Fibroblast of skin of right quadriceps (primary cell): ENCODE measurements around the gene ISM1.

Experiments used
- DNase-seq: peaks from one replicate; pipeline ENCODE4 v3.0.0-alpha.2; 2013

The ISM1 gene

GRCh38 chr20:13284830-13285229 lies 63.8 kb downstream of the ISM1 start:
- DNase-seq = no peak

- DNase-seq = no peak
Measured at GRCh38 chr20:13285408-13285807, 64.3 kb downstream of the ISM1 start.

DNA sequence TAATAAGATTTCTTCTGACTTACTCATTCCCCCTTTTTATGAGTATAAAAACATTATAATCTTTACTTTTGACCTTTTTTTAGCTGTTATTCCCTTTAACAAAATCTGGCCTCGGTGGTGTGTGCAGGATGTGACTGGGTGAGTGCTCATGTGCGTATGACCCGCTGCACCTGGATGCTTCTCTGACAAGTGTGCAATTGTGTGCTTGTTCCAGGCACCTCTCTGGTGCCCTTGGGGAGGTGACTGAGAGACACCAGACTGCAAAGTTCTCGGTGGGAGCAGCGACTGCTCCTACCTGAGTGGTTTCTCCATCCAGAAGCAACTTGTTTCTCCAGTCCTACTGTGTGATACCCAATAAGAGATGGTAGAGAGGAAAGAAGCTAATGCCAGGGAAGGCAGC lies 65.0 kb downstream of the ISM1 start:
- DNase-seq = no peak

GRCh38 chr20:13286607-13287006 lies 65.5 kb downstream of the ISM1 start:
- DNase-seq = no peak

- DNase-seq = no peak
Measured at GRCh38 chr20:13288357-13288756, 67.3 kb downstream of the ISM1 start.

DNA sequence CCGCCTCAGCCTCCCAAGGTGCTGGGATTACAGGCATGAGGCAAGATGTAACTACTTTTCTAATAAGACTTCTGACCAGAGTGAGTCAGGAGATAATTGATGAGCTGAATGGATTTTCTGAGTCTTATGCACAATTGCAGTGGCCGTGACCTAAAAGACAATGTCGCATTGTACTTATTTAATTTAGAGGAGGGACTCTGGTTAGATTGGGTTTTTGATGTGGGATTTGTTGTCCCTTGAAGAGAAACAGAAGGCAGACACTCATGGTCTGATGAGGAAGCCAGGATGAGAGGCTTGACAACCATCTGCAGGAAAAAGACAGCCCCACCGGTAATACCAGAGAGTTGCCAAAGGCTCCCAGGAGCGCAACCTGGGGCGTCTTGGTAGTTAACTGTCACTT lies 68.0 kb downstream of the ISM1 start:
- no peak for DNase-seq

DNA sequence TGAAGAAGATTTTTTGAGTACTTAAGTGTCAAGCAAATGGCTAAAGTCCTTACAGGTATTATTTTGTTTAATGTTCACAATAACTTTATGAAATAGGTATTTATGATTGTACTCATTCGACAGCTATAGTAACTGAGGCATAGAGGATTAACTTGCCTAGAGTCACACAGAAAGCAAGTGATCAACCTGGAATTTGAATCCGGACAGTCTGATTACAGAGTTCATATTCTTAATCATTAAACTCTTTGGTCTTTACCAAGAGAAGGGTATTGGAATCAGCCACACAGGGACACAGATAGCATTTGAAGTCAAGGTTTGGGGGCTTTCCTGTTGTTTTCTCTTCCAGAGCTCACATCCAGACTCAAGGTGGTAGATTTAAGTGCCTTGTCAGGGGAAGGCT lies 69.7 kb downstream of the ISM1 start:
- no peak for DNase-seq

- DNase-seq = no peak
Measured at GRCh38 chr20:13291157-13291556, 70.1 kb downstream of the ISM1 start.

DNA sequence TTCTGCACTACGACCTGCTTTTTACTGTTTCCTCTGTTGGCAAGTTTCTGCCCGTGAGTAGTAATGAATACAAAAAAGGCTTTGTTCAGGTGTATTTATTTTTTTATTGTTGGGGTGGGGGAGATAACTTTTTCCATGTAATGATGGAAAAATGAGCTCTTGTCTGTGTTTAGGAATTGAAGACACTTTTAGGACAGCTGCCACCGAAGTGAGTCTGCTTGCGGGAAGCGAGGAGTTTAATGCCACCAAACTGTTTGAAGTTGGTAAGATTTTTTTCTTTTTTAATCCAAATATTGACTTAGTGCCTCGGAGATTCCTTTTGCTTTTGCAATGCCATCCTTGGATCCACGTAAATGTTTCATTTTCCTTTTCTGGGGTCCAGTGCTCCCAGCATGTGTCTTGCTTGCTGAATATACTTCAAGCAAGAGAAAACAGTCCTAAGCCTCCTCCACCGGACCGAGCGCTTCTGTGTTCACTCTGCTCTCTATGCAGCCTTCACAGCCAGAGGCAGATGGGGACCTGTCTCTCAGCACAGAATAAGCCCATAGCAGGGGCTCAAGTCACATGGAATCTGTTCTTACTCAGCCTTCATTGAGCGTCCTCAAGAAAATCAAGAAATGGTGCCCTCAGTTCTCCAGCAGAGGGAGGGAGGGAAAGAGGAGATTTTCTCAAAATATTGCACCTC lies 71.3 kb downstream of the ISM1 start:
- DNase-seq = no peak

- DNase-seq = no peak
Measured at GRCh38 chr20:13294522-13294921, 73.4 kb downstream of the ISM1 start.

GRCh38 chr20:13295637-13296036 lies 74.6 kb downstream of the ISM1 start:
- DNase-seq = no peak

- DNase-seq = no peak
Measured at GRCh38 chr20:13296070-13296469, 75.0 kb downstream of the ISM1 start.

GRCh38 chr20:13297147-13297899 lies 76.2 kb downstream of the ISM1 start:
- no peak for DNase-seq

DNA sequence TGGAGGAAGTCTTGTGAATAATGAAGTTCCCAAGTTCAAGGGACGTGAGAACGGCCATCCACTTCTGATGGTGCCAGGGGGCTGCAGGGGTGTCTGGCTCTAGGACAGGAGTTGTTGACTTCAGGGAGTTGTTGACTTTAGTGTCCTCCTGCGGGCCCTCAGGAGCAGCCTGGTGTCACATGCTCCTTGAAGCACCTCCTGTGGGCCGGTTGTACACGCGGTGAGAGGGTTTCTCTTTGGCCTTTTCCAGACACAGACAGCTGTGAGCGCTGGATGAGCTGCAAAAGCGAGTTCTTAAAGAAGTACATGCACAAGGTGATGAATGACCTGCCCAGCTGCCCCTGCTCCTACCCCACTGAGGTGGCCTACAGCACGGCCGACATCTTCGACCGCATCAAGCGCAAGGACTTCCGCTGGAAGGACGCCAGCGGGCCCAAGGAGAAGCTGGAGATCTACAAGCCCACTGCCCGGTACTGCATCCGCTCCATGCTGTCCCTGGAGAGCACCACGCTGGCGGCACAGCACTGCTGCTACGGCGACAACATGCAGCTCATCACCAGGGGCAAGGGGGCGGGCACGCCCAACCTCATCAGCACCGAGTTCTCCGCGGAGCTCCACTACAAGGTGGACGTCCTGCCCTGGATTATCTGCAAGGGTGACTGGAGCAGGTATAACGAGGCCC lies 77.8 kb downstream of the ISM1 start:
- DNase-seq = no peak

DNA sequence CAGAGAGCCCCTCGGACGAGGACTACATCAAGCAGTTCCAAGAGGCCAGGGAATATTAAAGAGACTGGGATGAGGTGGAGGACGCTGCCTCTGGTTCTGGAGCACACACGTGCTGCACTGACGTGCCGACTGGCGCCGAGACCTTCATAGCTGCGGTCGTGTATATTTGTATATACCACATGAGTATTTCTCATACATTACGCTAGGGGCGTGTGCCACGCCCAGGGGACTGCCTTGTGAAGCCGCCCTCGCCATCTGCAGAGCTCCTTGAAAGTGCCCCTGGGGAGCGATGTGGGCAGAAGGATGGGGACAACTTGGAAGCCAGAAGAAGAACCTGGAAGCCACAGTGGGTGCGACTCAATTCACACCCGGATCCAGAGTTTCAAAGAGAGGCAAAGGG lies 78.3 kb downstream of the ISM1 start:
- DNase-seq = no peak

- no peak for DNase-seq
Measured at GRCh38 chr20:13301596-13301995, 80.5 kb downstream of the ISM1 start.

GRCh38 chr20:13302647-13303450 lies 81.8 kb downstream of the ISM1 start:
- peak; percentile 21 for DNase-seq

DNA sequence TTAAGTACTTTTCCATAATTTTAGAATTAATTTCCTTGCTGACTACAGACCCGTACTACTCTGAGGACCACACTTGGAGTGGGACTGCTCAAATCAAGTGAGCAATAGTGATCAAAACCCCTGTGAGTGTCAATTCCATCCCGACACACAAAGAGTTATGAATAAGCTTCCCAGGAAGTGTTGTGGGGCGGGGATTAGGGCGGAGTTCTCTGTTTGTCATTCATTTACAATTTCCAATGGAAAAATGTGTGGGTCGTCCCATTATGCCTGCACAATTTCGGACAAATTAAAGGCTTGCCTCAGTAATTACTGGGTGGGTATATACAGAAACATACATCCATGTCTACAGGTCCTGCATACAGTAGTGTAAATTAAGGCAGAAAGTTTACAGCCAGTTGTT lies 84.2 kb downstream of the ISM1 start:
- no peak for DNase-seq

DNA sequence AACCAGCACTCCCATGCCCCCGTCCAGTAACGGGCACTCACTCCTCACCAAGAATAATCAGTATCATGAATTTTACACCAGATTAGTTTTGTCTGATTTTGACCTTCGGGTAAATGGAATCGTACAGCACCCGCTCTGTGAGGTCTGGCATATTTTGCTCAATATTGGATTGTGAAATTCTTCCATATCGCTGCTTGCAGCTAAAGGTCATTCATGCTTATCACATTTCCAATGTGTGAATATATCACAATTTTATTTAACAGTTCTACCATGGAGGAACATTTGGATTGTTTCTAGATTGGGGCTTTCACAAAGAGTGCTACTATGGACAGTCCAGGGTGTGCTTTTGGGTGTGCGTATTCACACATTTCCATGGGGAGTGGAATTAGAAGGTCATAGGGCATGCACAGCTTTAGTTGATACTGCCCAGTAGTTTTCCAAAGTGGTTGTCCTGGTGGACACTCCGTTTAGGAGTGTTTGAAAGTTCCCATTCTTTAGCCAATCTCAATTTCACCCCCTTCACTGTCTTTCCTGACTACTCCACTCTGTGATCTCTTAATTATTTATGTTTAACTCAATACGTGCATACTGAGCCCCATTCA lies 86.6 kb downstream of the ISM1 start:
- DNase-seq = no peak

DNA sequence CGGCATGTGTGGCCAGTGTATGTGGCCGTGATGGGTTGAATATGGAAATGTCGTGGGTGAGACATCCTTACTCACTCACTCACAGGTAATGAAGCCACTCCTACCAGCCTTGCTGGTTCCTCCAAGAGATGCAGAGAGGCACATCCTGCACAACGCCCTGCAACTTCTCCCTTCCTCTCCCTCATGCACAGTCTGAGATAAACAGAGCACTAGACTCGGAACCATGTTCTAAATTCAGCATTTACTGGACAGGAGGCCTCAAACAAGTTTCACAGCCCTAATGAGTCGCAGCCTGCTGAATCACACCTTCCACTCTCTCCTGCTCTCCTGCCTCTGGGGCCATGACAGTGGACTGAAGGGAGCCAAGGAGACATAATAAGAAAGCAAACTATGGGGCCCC lies 91.2 kb downstream of the ISM1 start:
- no peak for DNase-seq

DNA sequence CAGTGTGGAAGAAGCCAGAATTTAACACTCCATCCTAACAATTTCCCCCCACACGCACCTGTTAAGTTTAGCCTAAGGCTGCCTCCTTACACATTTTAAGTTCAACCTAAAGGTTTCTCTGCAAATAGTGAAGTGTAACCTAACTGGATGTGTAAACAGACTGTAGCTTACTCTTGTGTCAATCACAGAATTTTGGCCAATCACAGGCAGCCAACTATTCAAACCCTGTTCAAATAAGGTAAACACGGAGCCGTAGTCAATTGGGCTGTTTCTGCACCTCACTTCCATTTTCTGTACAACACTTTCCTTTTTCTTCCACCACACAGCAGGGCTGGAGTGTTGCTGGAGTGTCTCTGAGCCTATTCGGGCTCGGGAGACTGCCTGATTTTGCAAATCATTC lies 92.1 kb downstream of the ISM1 start:
- DNase-seq = no peak

DNA sequence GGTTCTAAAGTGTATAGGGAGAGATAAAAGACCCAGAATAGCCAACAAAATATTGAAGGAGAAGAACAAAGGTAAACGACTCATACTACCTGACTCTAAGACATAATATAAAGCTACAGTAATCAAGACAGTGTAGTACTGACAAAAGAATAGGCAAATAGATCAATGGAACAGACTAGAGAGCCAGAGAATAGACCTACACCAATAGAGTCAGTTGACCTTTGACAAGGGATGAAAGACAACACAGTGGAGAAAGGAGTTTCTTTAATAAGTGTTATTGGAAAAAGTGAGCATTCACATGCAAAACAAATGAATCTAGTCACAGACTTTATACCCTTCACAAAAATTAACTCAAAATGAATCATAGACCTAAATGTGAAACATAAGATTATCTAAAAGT lies 96.4 kb downstream of the ISM1 start:
- no peak for DNase-seq
